ENCODE measurements around the gene HGS. TPM values are rescaled to one million over a fixed set of nuclear protein-coding genes. Genes with fewer than 3 reads are reported as not detected.

The HGS gene
- total and polyA plus RNA-seq, 2 experiments from 2014 or later = 106 to 166 TPM

DNA sequence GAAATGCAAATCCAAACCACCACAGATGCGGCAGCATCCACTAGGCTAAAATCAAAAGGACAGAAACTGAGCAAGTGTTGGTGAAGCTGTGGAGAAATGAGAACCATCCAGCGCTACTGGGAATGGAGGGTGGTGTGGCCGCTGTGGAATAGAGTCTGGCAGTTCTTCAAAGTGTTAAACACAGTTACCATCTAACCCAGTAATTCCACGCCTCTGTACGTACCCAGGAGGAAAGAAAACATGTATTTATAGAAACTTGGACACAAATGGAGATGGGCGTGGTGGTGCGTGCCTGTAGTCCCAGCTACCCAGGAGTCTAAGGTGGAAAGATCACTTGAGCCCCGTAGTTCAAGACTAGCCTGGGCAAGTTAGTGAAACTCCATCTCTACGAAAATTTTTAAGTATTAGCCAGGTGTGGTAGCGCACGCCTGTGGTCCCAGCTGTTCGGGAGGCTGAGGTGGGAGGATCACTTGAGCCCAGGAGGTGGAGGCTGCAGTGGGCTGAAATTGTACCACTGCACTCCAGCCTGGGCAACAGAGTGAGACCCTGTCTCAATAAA is 39.9 kb downstream of the HGS start:
- 64% methylated on average over 12 of the region's 12 CpGs for WGBS, 2 experiments (ENCODE audit: low coverage in 1 of 2, low lambda C conversion rate in 2 of 2, missing lambda C conversion rate in 2 of 2)
- Histone ChIP-seq H3K9me2 (ENCODE audit: insufficient read depth) (no peaks in the 10 kb centered on the region), H3K9me3 (ENCODE audit: low read depth) (no peaks in the 10 kb centered on the region), H3K27me3 (replicated peaks; ENCODE audit: insufficient read depth) (0 out of 2 replicates have a peak, but pooled peaks cover 4% of the 10 kb centered on the region), H4K20me1 (ENCODE audit: insufficient read depth) (no peaks in the 10 kb centered on the region), H2AFZ (no peak overlapping the region), H3K36me3 (ENCODE audit: low read depth) (no peaks in the 10 kb centered on the region), H3K4me3 (no peak overlapping the region), H3K4me1 (ENCODE audit: insufficient read depth) (no peaks in the 10 kb centered on the region), H3K4me2 (ENCODE audit: unreplicated experiment) (no peak overlapping the region), H3K79me2 (ENCODE audit: insufficient read depth) (no peaks in the 10 kb centered on the region), H3K9ac (no peak overlapping the region), H3F3A (ENCODE audit: insufficient read depth) (no peaks in the 10 kb centered on the region), H3K27ac (no peak overlapping the region)
- no peak for TF ChIP-seq EZH2 (IDR thresholded peaks at IDR 0.05; ENCODE audit: insufficient read depth, poor library complexity, severe bottlenecking)
- TF ChIP-seq EZH2phosphoT487 (IDR thresholded peaks at IDR 0.05; ENCODE audit: insufficient read depth, low read depth) = no peak
- DNase-seq = no peak
- in situ Hi-C loops (cut with MboI) = no loop called here

DNA sequence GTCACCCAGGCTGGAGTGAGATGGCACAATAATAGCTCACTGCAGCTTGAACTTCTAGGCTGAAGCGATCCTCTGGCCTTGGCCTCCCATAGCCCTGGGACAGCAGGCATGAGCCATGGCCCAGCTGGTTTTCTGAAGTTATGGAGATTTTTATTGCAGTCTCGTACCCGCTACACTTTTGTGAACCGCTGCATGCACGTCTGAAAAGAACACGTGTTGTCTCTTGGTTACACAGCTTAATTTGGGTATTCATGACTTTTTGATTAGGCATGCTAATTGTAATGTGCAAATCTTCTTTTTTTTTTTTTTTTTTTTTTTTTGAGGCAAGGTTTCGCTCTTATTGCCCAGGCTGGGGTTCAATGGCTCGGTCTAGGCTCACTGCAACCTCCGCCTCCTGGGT is 41.6 kb downstream of the HGS start:
- Histone ChIP-seq H3K9me3 (ENCODE audit: low read depth) (no peaks in the 10 kb centered on the region), H3K4me1 (ENCODE audit: insufficient read depth) (no peaks in the 10 kb centered on the region), H3K36me3 (ENCODE audit: low read depth) (no peaks in the 10 kb centered on the region), H2AFZ (no peak overlapping the region), H3K4me3 (no peak overlapping the region), H3K27ac (no peak overlapping the region), H3K4me2 (ENCODE audit: unreplicated experiment) (no peak overlapping the region), H4K20me1 (ENCODE audit: insufficient read depth) (no peaks in the 10 kb centered on the region), H3K79me2 (ENCODE audit: insufficient read depth) (no peaks in the 10 kb centered on the region), H3K9ac (no peak overlapping the region), H3F3A (ENCODE audit: insufficient read depth) (no peaks in the 10 kb centered on the region), H3K27me3 (replicated peaks; ENCODE audit: insufficient read depth) (0 out of 2 replicates have a peak, but pooled peaks cover 4% of the 10 kb centered on the region), H3K9me2 (ENCODE audit: insufficient read depth) (no peaks in the 10 kb centered on the region)
- 54 to 56% methylated on average over 9 of the region's 9 CpGs for WGBS, 2 experiments (ENCODE audit: low coverage in 1 of 2, low lambda C conversion rate in 2 of 2, missing lambda C conversion rate in 2 of 2)
- TF ChIP-seq EZH2phosphoT487 (IDR thresholded peaks at IDR 0.05; ENCODE audit: insufficient read depth, low read depth) (no peak), EZH2 (IDR thresholded peaks at IDR 0.05; ENCODE audit: insufficient read depth, poor library complexity, severe bottlenecking) (no peak)
- in situ Hi-C loops (cut with MboI) = no loop called here
- no peak for DNase-seq

DNA sequence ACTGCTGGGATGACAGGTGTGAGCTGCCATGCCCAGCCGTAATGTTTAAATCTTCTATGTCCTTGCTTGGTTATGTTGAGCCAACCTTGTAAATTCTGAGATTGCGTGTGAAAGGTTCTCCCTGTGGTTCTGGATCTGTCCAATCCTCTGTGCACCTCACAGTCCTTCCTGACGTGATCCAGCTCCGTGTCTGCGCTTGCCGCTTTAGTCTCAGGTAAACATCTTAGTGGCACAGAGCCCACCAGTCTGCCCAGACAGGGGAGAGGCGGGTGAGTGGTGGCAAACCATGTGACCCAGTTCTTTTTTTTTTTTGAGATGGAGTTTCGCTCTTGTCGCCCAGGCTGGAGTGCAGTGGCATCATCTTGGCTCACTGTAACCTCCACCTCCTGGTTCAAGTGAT is 42.2 kb downstream of the HGS start:
- Histone ChIP-seq H3K27me3 (replicated peaks; ENCODE audit: insufficient read depth) (0 out of 2 replicates have a peak, but pooled peaks cover 4% of the 10 kb centered on the region), H3K79me2 (ENCODE audit: insufficient read depth) (no peaks in the 10 kb centered on the region), H3K36me3 (ENCODE audit: low read depth) (no peaks in the 10 kb centered on the region), H3K9me2 (ENCODE audit: insufficient read depth) (no peaks in the 10 kb centered on the region), H3K27ac (no peak overlapping the region), H3K4me3 (no peak overlapping the region), H3F3A (ENCODE audit: insufficient read depth) (no peaks in the 10 kb centered on the region; the same call in 1 of the 2 replicates), H2AFZ (no peak overlapping the region), H3K9me3 (ENCODE audit: low read depth) (no peaks in the 10 kb centered on the region), H3K4me1 (ENCODE audit: insufficient read depth) (peaks cover 1% of the 10 kb centered on the region), H4K20me1 (ENCODE audit: insufficient read depth) (no peaks in the 10 kb centered on the region), H3K4me2 (ENCODE audit: unreplicated experiment) (no peak overlapping the region), H3K9ac (no peak overlapping the region)
- TF ChIP-seq EZH2 (IDR thresholded peaks at IDR 0.05; ENCODE audit: insufficient read depth, poor library complexity, severe bottlenecking) = no peak
- TF ChIP-seq EZH2phosphoT487 (IDR thresholded peaks at IDR 0.05; ENCODE audit: insufficient read depth, low read depth) = no peak
- 72 to 81% methylated on average over 9 of the region's 9 CpGs for WGBS, 2 experiments (ENCODE audit: low coverage in 1 of 2, low lambda C conversion rate in 2 of 2, missing lambda C conversion rate in 2 of 2)
- no peak for DNase-seq
- in situ Hi-C loops (cut with MboI) = no loop called here

DNA sequence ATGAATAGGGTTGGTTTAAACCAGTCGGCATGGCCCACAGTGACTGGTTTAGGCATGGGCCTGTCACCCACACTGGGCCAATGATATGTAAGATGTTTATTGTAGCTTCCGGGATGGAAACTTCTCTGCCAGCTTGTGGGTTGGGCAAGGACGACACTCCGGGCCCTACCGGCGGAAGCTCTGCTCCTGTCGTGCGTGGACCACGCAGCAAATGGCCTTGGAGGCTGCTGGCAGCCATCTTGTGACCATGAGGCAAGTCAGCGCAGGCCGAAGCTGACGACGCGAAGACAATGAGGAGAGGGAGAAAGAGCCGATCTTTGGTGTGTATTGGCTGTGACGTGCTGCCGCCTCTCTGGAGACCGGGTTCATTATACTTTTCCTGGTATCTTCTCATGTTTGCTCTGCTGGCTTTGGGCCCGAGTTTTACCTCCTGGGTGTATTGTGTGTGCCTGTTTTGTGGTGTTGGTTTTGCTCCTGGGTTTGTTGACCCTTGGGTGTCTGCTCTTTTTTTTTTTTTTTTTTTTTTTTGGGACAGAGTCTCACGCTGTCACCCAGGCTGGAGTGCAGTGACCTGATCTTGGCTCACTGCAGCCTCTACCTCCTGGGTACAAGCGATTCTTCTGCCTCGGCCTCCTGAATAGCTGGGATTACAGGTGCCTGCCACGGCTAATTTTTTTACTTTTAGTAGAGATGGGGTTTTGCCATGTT is 43.7 kb downstream of the HGS start:
- in situ Hi-C loops (cut with MboI) = no loop called here
- H3K79me2 ChIP-seq (ENCODE audit: insufficient read depth) = no peaks in the 10 kb centered on the region
- DNase-seq = no peak
- no peaks in the 10 kb centered on the region for H3K9me3 ChIP-seq (ENCODE audit: low read depth)
- WGBS, 2 experiments (ENCODE audit: low coverage in 1 of 2, low lambda C conversion rate in 2 of 2, missing lambda C conversion rate in 2 of 2) = 81 to 83% methylated on average over 22 to 23 of the region's 23 CpGs
- H3K27me3 ChIP-seq (replicated peaks; ENCODE audit: insufficient read depth) = 0 out of 2 replicates have a peak, but pooled peaks cover 4% of the 10 kb centered on the region
- no peaks in the 10 kb centered on the region for H4K20me1 ChIP-seq (ENCODE audit: insufficient read depth)
- no peak overlapping the region for H3K27ac ChIP-seq
- H3K9me2 ChIP-seq (ENCODE audit: insufficient read depth) = no peaks in the 10 kb centered on the region
- H3K4me3 ChIP-seq = no peak overlapping the region
- TF ChIP-seq EZH2 (IDR thresholded peaks at IDR 0.05; ENCODE audit: insufficient read depth, poor library complexity, severe bottlenecking) (no peak), EZH2phosphoT487 (IDR thresholded peaks at IDR 0.05; ENCODE audit: insufficient read depth, low read depth) (no peak)
- H3F3A ChIP-seq (ENCODE audit: insufficient read depth) = no peaks in the 10 kb centered on the region; the same call in 1 of the 2 replicates
- no peak overlapping the region for H3K4me2 ChIP-seq (ENCODE audit: unreplicated experiment)
- no peak overlapping the region for H3K9ac ChIP-seq
- H3K4me1 ChIP-seq (ENCODE audit: insufficient read depth) = peaks cover 6% of the 10 kb centered on the region
- no peak overlapping the region for H2AFZ ChIP-seq
- no peaks in the 10 kb centered on the region for H3K36me3 ChIP-seq (ENCODE audit: low read depth)
